Cerebellar cortex (tissue), 1 donor: Measurements from ENCODE around the gene RAB5A.
A peak's percentile ranks its signal among the peaks of the same experiment; 100 is the strongest.
"Not testable (repeated sequence)": the region's sequence is repeated elsewhere in the genome, so short reads cannot be mapped to it uniquely, and the experiment has no call there.

ENCODE experiments used
- DNase-seq: peaks from one replicate; pipeline ENCODE4 v3.0.0-alpha.2; 2015; ENCODE audit warnings: low spot score

Gene RAB5A

GRCh38 chr3:19947549-19948225 is 790 bp downstream of the RAB5A start:
- peak; percentile 38 for DNase-seq

- no peak for DNase-seq
Observed at GRCh38 chr3:19948226-19948591, 1.3 kb downstream of the RAB5A start.

DNA sequence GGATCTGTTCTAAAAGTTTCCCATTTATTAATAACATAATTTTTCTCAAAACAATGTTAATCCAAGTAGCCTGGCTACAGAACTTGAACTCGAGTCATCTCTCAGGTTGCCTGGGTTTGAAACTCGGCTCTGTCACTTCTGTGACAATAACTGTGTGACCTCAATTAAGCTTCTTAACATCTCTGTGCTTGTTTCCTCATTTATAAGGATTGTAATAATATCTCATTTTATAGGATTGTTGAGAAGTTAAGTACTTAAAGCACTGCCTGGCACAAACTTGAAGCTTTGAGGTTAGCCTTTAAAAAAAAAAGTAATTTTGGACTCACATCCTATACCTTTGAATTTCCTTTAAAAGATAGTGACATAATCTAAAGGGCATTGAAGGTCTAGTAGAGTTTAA is 3.4 kb downstream of the RAB5A start:
- no peak for DNase-seq

GRCh38 chr3:19954676-19955075 is 7.8 kb downstream of the RAB5A start:
- no peak for DNase-seq

DNA sequence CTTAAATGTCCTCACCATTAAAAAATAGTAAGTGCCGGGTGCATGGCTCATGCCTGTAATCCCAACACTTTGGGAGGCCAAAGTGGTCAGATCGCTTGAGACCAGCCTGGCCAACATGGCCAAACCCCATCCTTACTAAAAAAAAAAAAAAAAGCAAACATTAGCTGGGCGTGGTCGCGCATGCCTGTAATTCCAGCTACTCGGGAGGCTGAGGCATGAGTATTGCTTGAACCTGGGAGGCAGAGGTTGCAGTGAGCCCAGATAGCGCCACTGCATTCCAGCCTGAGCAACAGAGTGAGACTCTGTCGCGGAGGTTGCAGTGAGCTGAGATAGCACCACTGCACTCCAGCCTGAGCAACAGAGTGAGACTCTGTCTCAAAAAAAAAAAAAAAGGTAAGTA is 10.5 kb downstream of the RAB5A start:
- DNase-seq: not testable (repeated sequence)

DNA sequence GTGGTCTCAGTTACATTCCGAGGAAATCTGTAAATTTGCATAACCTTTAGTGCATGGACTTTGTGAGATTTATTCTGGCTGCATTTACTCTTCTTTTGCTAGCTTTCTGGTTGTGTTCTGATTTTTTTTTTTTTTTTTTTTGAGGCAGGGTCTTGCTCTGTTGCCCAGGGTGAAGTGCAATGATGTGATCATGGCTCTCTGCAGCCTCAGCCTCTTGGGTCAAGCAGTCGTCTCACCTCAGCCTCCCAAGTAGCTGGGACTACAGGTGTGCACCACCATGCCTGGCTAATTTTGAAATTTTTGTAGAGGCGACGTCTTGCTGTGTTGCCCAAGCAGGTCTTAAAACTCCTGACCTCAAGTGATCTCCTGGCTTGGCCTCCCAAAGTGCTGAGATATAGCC is 12.6 kb downstream of the RAB5A start:
- DNase-seq: no peak

DNA sequence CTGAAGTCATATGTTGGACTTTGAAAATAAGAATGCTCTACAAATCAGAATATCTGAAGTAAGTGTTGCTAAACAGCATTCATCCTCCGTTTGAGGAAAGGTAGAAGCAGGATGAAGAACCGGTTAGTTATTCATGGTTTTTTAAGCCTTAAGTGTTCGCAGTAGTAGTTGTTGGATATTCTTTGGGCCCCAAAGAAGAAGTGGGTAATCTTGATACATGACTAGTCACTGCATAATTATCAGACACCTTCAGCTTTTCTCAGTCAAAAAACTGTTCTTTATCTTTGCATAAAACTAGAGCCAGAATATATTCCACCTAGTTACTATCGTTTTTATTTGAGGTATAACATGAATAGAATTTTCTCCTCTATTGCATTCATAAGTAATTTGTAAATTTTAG is 13.8 kb downstream of the RAB5A start:
- DNase-seq: no peak

DNA sequence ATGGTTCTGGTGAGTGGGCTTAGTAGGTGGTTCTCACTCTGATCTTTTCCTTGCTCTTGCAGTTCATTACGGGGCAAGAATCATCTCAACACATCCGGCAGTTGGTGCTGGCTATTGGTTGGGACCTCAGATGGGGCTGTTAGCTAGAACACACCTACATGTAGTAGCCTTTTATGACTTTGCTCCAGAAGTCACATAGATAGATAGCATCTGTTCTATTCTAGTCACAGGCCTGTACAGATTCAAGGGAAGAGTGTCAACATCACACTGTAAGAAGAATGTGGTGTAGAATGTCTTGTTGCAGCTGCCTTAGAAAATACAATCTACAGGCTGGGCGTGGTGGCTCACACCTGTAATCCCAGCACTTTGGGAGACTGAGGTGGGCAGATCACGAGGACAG is 15.1 kb downstream of the RAB5A start:
- no peak for DNase-seq

DNA sequence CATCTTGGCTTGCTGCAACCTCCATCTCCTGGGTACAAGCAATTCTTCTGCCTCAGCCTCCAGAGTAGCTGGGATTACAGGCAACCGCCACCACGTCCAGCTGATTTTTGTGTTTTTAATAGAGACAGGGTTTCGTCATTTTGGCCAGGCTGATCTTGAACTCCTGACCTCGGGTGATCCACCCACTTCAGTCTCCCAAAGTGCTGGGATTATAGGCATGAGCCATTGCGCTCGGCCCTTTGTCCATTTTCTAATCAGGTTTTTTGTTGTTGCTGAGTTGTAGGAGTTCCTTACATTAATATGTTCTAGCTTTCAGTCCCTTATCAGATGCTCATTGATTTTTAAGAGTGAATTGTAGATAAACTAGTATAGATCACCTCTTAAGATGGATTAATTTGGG is 20.3 kb downstream of the RAB5A start:
- DNase-seq: no peak

DNA sequence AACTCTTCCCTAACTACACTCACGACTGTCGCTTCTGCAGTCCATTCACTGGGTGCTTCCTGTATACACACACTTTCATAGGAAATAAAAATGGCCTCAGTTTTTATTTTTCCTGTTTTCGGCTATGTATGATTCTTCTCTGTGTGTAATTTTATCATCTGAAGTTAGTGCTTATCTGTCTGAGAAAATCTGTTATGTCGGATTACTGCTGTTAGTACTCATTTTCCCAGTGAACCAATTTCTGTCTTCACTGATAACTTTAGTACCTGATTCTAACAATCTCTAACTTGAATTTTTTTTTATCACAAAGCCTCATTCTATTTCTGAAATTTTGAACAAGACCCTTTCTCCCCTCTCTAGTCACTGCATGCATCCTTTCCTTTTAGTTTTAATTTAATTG is 20.9 kb downstream of the RAB5A start:
- DNase-seq: no peak

DNA sequence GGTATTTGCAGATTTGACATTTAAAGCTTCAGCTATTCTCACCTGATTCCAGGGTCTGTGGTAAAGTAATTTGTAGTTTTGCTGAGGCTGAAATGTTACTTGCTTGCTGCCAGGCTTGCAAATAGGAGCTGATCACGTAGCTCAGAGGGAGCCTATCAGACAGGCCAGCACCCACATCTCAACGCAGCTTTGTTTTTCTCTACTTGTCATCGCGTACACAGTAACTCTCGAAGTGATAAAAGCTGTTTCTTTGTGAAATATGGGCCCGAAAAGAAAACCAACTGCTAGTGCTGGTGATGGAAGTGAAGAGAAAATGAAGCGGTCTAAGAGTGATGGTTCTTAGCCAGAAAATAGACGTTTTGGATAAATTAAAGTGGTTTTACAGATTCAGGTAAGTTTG is 23.4 kb downstream of the RAB5A start:
- DNase-seq: no peak

GRCh38 chr3:19972054-19972453 is 25.2 kb downstream of the RAB5A start:
- DNase-seq: no peak

GRCh38 chr3:19988904-19989303 is 42.0 kb downstream of the RAB5A start:
- not testable (repeated sequence) for DNase-seq

DNA sequence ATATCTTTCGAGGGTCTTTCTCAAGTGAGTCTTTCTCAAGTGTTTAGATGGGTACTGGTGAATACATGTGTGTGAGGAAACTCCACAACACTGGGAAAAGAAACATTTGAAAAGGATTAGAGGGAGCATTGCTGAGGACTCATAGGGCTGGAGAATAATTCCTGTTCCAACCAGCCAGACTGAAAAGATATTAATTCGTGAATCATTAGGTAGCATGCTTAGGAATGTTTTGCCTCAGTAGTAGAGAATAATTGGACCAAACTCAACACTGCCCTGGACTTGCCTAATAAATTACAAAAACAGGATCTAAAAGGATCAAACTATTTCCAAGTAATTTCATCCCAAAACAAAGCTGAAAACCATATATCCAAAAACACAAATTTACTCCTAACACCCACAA is 47.9 kb downstream of the RAB5A start:
- DNase-seq: no peak

- DNase-seq: no peak
Observed at GRCh38 chr3:19997502-19997901, 50.6 kb downstream of the RAB5A start.

GRCh38 chr3:20001932-20002331 is 55.0 kb downstream of the RAB5A start:
- DNase-seq: no peak

GRCh38 chr3:20007960-20008359 is 61.1 kb downstream of the RAB5A start:
- DNase-seq: no peak

- DNase-seq: no peak
Observed at GRCh38 chr3:20008646-20009045, 61.7 kb downstream of the RAB5A start.

- no peak for DNase-seq
Observed at GRCh38 chr3:20012164-20012563, 65.3 kb downstream of the RAB5A start, which contains the start of gene PP2D1. Gene PP2D1 (minus strand): TSS chr3:20012264. CDS start chr3:20012072, 192 bp downstream.

GRCh38 chr3:20013396-20013795 is 66.5 kb downstream of the RAB5A start:
- no peak for DNase-seq

DNA sequence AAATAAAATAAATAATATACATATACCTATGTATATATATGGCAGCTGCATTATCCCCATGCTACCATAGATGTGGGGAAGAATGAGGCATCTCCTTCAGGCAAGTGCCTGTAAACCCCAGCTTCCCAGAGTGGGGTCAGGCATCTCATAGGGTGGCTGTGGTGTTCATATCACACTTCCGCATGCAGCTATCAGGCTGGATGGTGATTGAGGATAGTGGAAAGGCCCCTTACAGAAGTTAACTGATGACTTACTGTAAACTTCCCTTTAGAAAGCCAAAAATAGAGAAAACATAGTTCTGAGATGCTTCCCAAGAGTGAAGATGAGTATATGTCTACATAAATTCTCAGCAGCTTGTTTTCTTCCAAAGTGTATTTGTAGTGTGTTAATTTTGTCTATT is 68.6 kb downstream of the RAB5A start:
- DNase-seq: no peak

GRCh38 chr3:20016076-20016475 is 69.2 kb downstream of the RAB5A start:
- not testable (repeated sequence) for DNase-seq

DNA sequence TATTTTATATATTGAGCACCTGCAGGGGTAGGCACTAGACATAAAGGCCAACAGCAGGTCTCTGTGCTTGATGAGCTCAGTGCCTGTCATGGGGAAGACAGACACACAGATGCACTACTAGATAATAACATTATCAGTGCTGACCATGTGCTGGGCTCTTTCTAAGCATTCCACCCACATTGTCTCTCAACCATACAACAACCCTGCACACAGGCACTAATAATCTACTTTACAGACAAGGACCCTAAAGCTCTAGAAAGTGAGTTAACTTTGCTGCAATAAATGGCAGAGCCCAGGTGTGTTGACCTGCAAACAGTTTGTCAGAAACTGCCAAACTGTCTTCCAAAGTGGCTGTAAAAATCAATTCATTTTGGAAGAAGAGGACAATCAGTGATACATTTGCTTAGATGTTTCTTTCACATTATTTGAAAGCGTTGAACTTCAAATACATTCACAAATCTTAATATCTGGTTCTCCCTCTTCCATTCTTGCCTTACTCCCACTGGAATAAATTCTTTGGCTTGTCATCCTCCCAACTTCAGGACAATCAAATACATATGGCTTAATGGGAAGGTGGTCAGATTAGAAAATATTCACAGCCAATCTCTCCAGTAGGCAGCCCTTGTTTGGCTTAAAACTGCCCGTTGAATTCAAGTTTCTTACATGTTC is 76.2 kb downstream of the RAB5A start:
- DNase-seq: no peak
